C4-2B (cell line): ENCODE results near the gene TSPAN14.

Experiments
- CTCF ChIP-seq: fragments of 450-650 bp; conservative IDR thresholded peaks from 2 replicates; pipeline ENCODE4 v1.5.1; 2017; ENCODE audit warnings: mild to moderate bottlenecking
- ZFX ChIP-seq: fragments of 450-650 bp; IDR thresholded peaks from 2 replicates; pipeline ENCODE4 v1.6.1; 2017

GRCh38 chr10:80453842-80454512 lies at the start of gene TSPAN14:
- TF ChIP-seq CTCF (no peak; the same call in 1 of the 2 replicates), ZFX (no peak)
